ENCODE results near the gene PRR23A.
"Not testable (repeated sequence)": the region's sequence is repeated elsewhere in the genome, so short reads cannot be mapped to it uniquely, and the experiment has no call there.

Gene PRR23A
- 0 to 0.77 (median 0) reads per million in 17 experiments for total RNA-seq

- no peak for DNase-seq
Measured at GRCh38 chr3:139006051-139006716, at the start of gene PRR23A. PRR23A (minus strand) TSS chr3:139006268; CDS start chr3:139006268, 0 bp downstream.

- DNase-seq = no peak
Measured at GRCh38 chr3:139052802-139053600, 46.9 kb upstream of the PRR23A start.

- DNase-seq = no peak
Measured at GRCh38 chr3:139044366-139045210, 38.5 kb upstream of the PRR23A start, which contains the start of gene PRR23C. PRR23C (minus strand) TSS chr3:139044892; CDS start chr3:139044620, 272 bp downstream.

- DNase-seq = no peak
Measured at GRCh38 chr3:139043554-139044365, 37.7 kb upstream of the PRR23A start.

GRCh38 chr3:139037478-139037877, 31.4 kb upstream of the PRR23A start:
- DNase-seq = no peak

- no peak for DNase-seq
Measured at GRCh38 chr3:139032326-139033002, 26.4 kb upstream of the PRR23A start.

GRCh38 chr3:139030576-139030975, 24.5 kb upstream of the PRR23A start:
- DNase-seq = not testable (repeated sequence)

- no peak for DNase-seq
Measured at GRCh38 chr3:139024968-139025367, 18.9 kb upstream of the PRR23A start.

- DNase-seq = peak in 1 of 4 experiments; percentile 2
Measured at GRCh38 chr3:139020868-139021234, 14.8 kb upstream of the PRR23A start, which contains the start of gene PRR23B. PRR23B (minus strand) TSS chr3:139020926; CDS start chr3:139020661, 265 bp downstream.

GRCh38 chr3:139020036-139020867, 14.2 kb upstream of the PRR23A start:
- no peak for DNase-seq

GRCh38 chr3:139016430-139017048, 10.5 kb upstream of the PRR23A start:
- no peak for DNase-seq

- DNase-seq = no peak
Measured at GRCh38 chr3:139005356-139005993, 593 bp downstream of the PRR23A start.

GRCh38 chr3:138995706-138996105, 10.4 kb downstream of the PRR23A start:
- no peak for DNase-seq

- no peak for DNase-seq
Measured at GRCh38 chr3:138987181-138987580, 18.9 kb downstream of the PRR23A start.

GRCh38 chr3:138985932-138986331, 20.1 kb downstream of the PRR23A start:
- DNase-seq = no peak

- no peak for DNase-seq
Measured at GRCh38 chr3:138984816-138985215, 21.3 kb downstream of the PRR23A start.

GRCh38 chr3:138976047-138976446, 30.0 kb downstream of the PRR23A start:
- no peak for DNase-seq

GRCh38 chr3:138975351-138975750, 30.7 kb downstream of the PRR23A start:
- DNase-seq = no peak

GRCh38 chr3:138974462-138974861, 31.6 kb downstream of the PRR23A start:
- no peak for DNase-seq

Measured in suppressor macrophage (primary cell).